ENCODE data around the gene ADGRL1.

DNA sequence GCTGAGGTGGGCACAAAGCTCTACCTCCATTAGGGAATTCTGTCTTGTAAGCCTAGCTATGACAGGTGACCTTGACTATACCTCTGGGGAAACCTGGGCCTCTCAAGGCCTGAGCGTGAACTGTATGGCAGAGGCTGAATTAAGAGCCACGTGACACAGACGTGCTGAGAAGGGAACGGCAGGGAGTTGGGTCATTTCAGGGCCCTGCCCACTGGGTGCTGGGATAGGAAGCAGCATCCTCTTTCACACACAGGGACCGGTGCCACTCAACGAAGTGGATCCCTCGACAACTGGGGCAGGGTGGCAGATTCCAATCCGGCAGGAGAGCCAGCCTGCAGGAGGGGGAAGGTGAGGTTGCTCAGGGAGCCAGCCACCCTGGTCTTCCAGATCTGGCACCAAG, 78.8 kb downstream of the ADGRL1 start:
- TF ChIP-seq NR2C2 (CRISPR knock-in tag; IDR thresholded peaks at IDR 0.05) (no peak), NR2C2 (tag; IDR thresholded peaks at IDR 0.05) (no peak), KLF16 (IDR thresholded peaks at IDR 0.05) (no peak), SMARCA5 (IDR thresholded peaks at IDR 0.05) (no peak)
